Aorta (tissue), 5 donors: Measurements from ENCODE around the gene KANSL1. TPM values are rescaled to one million over a fixed set of nuclear protein-coding genes. Genes with fewer than 3 reads are reported as not detected.
A peak's percentile ranks its signal among the peaks of the same experiment; 100 is the strongest.

Experiments
- ATAC-seq: fragments of 200-7000 bp; cut with Tn5 transposase; one replicate; pipeline ENCODE4 v1.9.1; 2022; ENCODE audit warnings: moderate library complexity; ENCODE audit not compliant: low FRiP score
- DNase-seq, 2 donors: peaks; one replicate each; pipeline ENCODE4 v3.0.0-alpha.2; 2020
- H3K27ac ChIP-seq, 2 donors: one replicate each; pipeline ENCODE4 v1.5.1; 2013; ENCODE audit warnings: low read length in 2 of 2, mild to moderate bottlenecking in 2 of 2, moderate library complexity in 2 of 2, control low read depth in 1 of 2, inconsistent platforms in 1 of 2, low read depth in 1 of 2
- H3K27me3 ChIP-seq, 2 donors: one replicate each; pipeline ENCODE4 v1.6.1; 2013; ENCODE audit warnings: control low read depth in 1 of 2, low read length in 1 of 2, mild to moderate bottlenecking in 1 of 2, moderate library complexity in 1 of 2; ENCODE audit not compliant: insufficient read depth in 2 of 2, control insufficient read depth in 1 of 2
- H3K36me3 ChIP-seq, 2 donors: one replicate each; pipeline ENCODE4 v1.6.1; 2013; ENCODE audit warnings: control low read depth in 1 of 2, low read length in 1 of 2, mild to moderate bottlenecking in 1 of 2; ENCODE audit not compliant: insufficient read depth in 2 of 2, control insufficient read depth in 1 of 2
- H3K4me1 ChIP-seq, 2 donors: one replicate each; pipeline ENCODE4 v1.6.1; 2013; ENCODE audit warnings: low read length in 2 of 2, control low read depth in 1 of 2, mild to moderate bottlenecking in 1 of 2, moderate library complexity in 1 of 2; ENCODE audit not compliant: insufficient read depth in 2 of 2, control insufficient read depth in 1 of 2
- H3K4me3 ChIP-seq, 2 donors: one replicate each; pipeline ENCODE4 v1.5.1; 2013; ENCODE audit warnings: low read length in 2 of 2, control low read depth in 1 of 2, mild to moderate bottlenecking in 1 of 2
- H3K9me3 ChIP-seq: one replicate; pipeline ENCODE4 v1.6.1; 2013; ENCODE audit warnings: mild to moderate bottlenecking, low read length; ENCODE audit not compliant: control insufficient read depth
- WGBS, 2 donors: extraction: QIAGEN DNeasy Blood & Tissue Kit; methylation state at CpG; one replicate each; pipeline ENCODE4 v1.1.7; 2013; 5-methylcytosine and 5-hydroxymethylcytosine counted together
- intact Hi-C, 2 donors: fragments of 100-400 bp; cut with DNase I; formaldehyde crosslinking; loops; one replicate each; pipeline versions ENCODE4 v1.14.2 to v1.15.0; 2022
- polyA plus RNA-seq, 2 donors: library from polyadenylated mRNA; stranded (reverse); fragments of 200-250 nt; gene quantifications; one replicate each; pipeline ENCODE4 v1.2.3, GENCODE V29; 2013
- total RNA-seq, 2 donors: library from RNA; stranded (reverse); fragmentation: NEBNext Ultra II Directional; extraction: Animal tissue kit (Norgen Biotek cat#: 25700); gene quantifications; one replicate each; pipeline ENCODE4 v1.2.1, GENCODE V29; 2021
- donor health status: healthy with polysubstance abuse.
- donor health status: Bipolar disorder and iron deficiency.
- donor health status: DM: no; HTN: no; CAD: no.
- donor health status: DM: no; HTN: no; CAD: no.
- donor health status: DM: yes; HTN: yes; CAD: no.

KANSL1 gene
- total and polyA plus RNA-seq, 4 donors = 6.5 to 109 (median 56.4) TPM

DNA sequence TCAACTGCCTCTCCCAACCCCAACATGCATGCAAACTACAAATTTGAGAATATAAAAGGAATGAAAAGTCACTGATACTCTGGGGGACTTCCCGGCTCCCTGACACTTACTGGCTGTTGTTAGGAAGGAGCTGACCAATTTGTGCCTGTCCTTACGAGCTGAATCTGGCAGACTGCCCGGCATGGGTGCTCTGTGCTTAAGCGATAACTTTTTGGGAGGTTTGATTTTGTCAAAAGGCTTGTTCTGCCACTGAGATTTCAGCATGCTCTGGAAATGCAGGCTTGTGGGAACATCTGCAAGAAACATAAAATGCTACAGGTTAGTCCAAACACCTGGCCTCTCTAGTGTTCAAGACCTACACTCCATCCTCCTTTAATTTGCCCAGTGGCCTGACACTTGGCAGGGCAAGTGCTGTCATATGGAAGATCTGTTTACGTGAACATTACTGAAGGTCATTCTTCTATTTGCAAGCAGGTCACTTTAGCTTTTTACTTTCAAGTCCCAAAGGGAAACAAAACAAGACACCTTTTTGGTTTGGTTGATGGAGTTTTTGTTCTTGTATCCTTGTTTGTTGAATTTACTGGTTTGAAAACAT, 153.5 kb downstream of the KANSL1 start:
- Histone ChIP-seq H3K4me3 (no peak overlapping the region), H3K27me3 (no peaks in the 10 kb centered on the region), H3K36me3 (peaks cover 3 to 14% of the 10 kb centered on the region in 2 donors), H3K27ac (no peak overlapping the region), H3K9me3 (no peaks in the 10 kb centered on the region), H3K4me1 (no peaks in the 10 kb centered on the region)
- ATAC-seq = no peak
- intact Hi-C loops = loop anchor here in 1 of 2 donors (5.0 kb wide), 2 partner anchors 153 to 173 kb away; partner anchors contain the start of gene KANSL1
- WGBS, 2 donors = 23 to 27% methylated on average over 5 of the region's 5 CpGs
- DNase-seq = peak in 1 of 2 donors; percentile 75

DNA sequence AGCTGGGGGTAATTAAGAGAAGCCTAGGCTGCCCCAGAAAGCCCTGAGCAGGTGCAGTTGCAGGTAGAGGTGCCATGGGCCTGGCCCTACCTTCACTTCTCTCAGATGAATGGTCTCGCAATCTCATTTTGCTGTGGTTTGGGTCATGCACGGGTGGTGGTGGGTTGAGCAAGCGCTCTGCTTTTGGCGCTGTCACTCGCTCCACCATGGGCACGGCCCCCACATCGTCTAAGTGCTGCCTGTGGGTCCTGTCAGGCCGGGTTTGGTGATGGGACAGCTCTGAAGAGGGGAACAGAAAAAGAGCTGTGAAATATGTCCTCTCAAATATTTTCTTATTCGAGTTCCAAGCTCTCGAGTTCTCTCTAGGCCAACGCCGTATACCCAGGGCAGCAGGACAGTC, 154.3 kb downstream of the KANSL1 start:
- intact Hi-C loops = no loop called here
- Histone ChIP-seq H3K27me3 (no peaks in the 10 kb centered on the region), H3K27ac (no peak overlapping the region), H3K9me3 (no peaks in the 10 kb centered on the region), H3K4me1 (no peaks in the 10 kb centered on the region), H3K4me3 (no peak overlapping the region), H3K36me3 (peaks cover 3 to 17% of the 10 kb centered on the region in 2 donors)
- DNase-seq (no peak), ATAC-seq (no peak)
- 89% methylated on average over 12 of the region's 12 CpGs for WGBS, 2 donors

DNA sequence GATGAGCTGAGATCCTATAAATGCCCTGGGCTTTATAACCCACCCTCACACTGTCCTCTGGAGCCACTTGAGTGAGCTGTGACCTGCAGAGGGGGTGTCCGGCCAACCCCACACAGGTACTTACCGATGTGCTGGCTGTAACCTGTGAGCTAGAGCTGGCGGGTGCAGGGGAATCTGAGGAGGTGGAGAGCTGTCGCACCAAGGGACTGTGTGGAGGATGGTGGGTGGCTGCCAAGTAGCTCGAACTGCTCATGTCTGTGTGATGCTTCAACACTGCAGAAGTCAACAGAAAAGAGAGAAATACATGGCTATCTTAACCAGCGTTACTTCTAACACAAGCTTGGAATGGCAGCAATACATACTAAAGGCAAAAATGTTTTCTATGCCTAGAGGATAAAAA, 154.8 kb downstream of the KANSL1 start:
- Histone ChIP-seq H3K4me3 (no peak overlapping the region), H3K27me3 (no peaks in the 10 kb centered on the region), H3K36me3 (peaks cover 5 to 18% of the 10 kb centered on the region in 2 donors), H3K27ac (no peak overlapping the region), H3K4me1 (no peaks in the 10 kb centered on the region), H3K9me3 (no peaks in the 10 kb centered on the region)
- DNase-seq (no peak), ATAC-seq (no peak)
- WGBS, 2 donors = 88 to 89% methylated on average over 6 of the region's 6 CpGs
- intact Hi-C loops = no loop called here

DNA sequence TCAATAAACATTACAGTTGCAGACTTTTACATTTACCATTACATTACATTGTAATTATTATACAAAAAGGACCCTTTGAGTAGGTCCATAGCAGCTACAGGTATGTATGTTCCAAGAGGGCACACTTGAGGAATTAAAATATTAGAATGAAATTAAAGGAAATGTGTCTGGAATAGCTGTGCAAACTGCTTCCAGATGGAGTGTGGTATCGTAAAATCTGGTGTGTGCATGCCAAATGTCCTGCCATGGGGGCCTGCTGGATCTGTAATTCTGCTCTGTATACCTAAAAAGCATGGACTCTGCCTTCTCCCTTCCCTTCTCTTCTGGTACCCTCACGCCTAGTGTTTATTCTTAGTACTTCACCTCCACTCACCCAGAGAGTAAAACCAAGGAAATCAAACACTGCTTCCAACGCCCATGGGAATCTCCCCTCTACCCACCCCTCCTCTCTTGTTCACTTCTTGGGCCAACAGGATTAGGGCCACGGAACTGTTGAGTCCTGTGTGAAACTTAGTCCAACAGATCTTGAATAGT, 155.4 kb downstream of the KANSL1 start:
- DNase-seq = no peak
- Histone ChIP-seq H3K9me3 (no peaks in the 10 kb centered on the region), H3K4me3 (no peak overlapping the region), H3K27me3 (no peaks in the 10 kb centered on the region), H3K4me1 (no peaks in the 10 kb centered on the region), H3K27ac (no peak overlapping the region), H3K36me3 (peaks cover 11 to 21% of the 10 kb centered on the region in 2 donors)
- 55 to 56% methylated on average over 4 of the region's 4 CpGs for WGBS, 2 donors
- ATAC-seq = no peak
- intact Hi-C loops = no loop called here

DNA sequence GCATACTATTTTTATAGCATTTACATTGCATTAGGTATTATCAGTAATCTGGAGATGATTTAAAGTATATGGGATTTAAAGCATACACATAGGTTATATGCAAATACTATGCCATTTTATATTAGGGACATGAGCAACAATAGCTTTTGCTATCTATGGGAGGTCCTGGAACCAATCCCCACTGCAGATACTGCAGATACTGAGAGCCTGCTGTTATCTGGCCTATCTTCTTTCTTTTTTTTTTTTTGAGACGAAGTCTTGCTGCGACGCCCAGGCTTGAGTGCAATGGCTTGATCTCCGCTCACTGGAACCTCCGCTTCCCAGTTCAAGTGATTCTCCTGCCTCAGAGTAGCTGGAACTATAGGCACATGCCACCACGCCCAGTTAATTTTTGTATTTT, 156.7 kb downstream of the KANSL1 start:
- ATAC-seq (no peak), DNase-seq (no peak)
- Histone ChIP-seq H3K27ac (no peak overlapping the region), H3K4me1 (no peaks in the 10 kb centered on the region), H3K36me3 (peaks cover 12 to 21% of the 10 kb centered on the region in 2 donors), H3K27me3 (no peaks in the 10 kb centered on the region), H3K9me3 (no peaks in the 10 kb centered on the region), H3K4me3 (no peak overlapping the region)
- intact Hi-C loops = no loop called here
- 92 to 96% methylated on average over 6 of the region's 6 CpGs for WGBS, 2 donors

DNA sequence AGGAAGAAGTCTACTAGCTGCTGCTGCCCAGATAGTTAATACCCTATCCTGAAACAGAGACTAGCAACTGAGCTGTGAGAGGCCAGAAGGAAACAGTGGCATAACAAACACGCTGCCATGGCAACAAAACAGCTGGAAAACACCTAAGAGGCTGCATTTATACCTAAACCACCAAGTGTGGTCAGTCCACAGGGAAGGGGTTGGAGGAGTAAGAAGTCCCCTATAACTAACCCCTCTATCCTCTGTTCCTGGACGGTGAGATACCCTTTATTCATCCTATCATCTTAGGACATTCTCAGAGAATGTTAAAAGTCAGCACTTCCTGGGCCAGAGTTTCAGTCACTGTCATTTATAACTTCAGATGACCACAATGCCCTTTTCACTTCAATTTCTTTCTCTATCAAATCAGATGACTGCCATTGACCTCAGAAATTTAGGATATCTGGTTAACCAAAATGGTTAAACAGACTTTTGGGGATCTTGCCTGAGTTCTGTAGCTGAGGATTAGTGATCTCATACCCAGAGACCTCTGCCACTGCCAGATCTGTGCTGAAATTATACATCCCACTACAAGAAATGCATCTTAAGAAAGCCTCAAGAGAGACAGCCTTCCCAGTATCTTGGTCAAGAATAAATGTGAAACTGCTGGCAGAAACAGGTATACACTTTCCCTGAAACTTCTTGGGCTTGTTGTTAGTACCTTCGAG, 158.0 kb downstream of the KANSL1 start:
- Histone ChIP-seq H3K4me1 (no peaks in the 10 kb centered on the region), H3K4me3 (no peak overlapping the region), H3K36me3 (peaks cover 12 to 21% of the 10 kb centered on the region in 2 donors), H3K27me3 (no peaks in the 10 kb centered on the region), H3K27ac (no peak overlapping the region), H3K9me3 (no peaks in the 10 kb centered on the region)
- ATAC-seq = no peak
- no peak for DNase-seq
- intact Hi-C loops = no loop called here
- 89 to 90% methylated on average over 3 of the region's 3 CpGs for WGBS, 2 donors

DNA sequence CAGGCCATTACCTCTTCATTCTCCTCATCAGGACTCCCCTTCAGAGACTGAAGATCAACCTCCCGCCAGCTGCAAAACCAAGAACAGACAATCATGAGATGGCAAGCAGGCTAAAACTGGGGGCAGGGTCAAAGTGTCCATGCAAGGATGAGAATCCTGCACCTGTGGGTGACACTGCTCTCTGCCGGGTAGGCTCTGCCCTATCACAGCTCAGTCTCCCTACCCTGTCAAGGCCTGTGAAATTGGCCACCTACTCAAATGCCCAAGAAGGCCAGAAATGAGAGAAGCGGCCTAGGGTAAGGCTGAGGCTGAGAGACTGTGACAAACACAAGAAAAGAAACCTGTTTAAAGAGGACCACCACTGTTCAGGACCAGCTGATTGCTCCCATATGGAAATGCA, 159.8 kb downstream of the KANSL1 start:
- Histone ChIP-seq H3K4me1 (no peaks in the 10 kb centered on the region), H3K4me3 (no peak overlapping the region), H3K27ac (no peak overlapping the region), H3K9me3 (no peaks in the 10 kb centered on the region), H3K36me3 (peaks cover 10 to 16% of the 10 kb centered on the region in 2 donors), H3K27me3 (no peaks in the 10 kb centered on the region)
- intact Hi-C loops = no loop called here
- 85 to 90% methylated on average over 3 of the region's 3 CpGs for WGBS, 2 donors
- ATAC-seq = no peak
- DNase-seq = no peak

DNA sequence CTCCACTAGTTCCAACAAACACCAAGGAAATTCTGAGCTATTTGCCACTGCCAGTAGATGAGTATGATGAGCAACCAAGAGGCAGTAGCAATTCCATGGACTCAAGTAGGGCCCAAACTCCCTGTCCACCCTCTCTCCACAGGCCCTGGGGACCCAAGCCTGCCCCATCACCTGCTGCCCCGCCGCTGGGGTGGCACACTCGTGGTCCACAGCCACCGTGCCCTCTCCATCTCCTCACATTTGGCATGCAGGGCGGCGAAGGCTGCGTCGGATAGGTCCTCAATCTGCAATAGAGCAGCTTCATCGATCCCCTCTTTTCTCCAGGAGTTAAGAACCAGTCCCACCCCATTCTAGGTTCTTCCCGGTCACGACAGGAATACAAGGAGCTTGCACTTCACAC, 160.3 kb downstream of the KANSL1 start:
- intact Hi-C loops = no loop called here

DNA sequence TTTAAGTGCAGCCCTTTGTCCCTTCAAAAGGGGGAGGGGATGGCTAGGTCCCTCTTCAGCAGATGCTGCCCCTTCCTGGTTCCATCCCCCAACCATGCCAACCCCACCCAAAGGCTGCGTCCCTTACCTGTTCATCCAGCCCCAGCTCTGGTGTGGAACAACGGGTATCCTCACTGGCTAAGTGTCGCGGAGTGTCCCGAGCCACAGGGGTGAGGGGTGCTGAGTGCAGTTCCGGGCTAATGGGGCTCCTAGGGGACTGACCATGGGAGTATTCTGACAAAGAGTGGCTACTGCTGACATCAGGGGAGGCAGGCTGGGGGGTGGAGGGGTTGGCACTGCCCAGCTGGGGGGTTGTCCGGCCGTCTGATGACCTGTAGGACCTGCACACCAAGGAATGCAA, 161.3 kb downstream of the KANSL1 start:
- peaks cover 7 to 9% of the 10 kb centered on the region in 2 donors for H3K36me3 ChIP-seq
- no peaks in the 10 kb centered on the region for H3K4me1 ChIP-seq
- H3K27ac ChIP-seq = no peak overlapping the region
- H3K27me3 ChIP-seq = no peaks in the 10 kb centered on the region
- ATAC-seq (no peak), DNase-seq (no peak)
- intact Hi-C loops = no loop called here
- WGBS, 2 donors = 79 to 85% methylated on average over 8 of the region's 8 CpGs
- no peak overlapping the region for H3K4me3 ChIP-seq
- H3K9me3 ChIP-seq = no peaks in the 10 kb centered on the region

More for the DNA sequence above, 160.3 kb downstream of the KANSL1 start:
- peaks cover 10 to 15% of the 10 kb centered on the region in 2 donors for H3K36me3 ChIP-seq
- no peaks in the 10 kb centered on the region for H3K4me1 ChIP-seq
- H3K4me3 ChIP-seq = no peak overlapping the region
- no peaks in the 10 kb centered on the region for H3K9me3 ChIP-seq
- H3K27me3 ChIP-seq = no peaks in the 10 kb centered on the region
- 91 to 94% methylated on average over 11 of the region's 11 CpGs for WGBS, 2 donors
- ATAC-seq = no peak
- no peak overlapping the region for H3K27ac ChIP-seq
- DNase-seq = peak in 1 of 2 donors; percentile 51
